Left lung (tissue), 10 donors: Measurements from ENCODE around the gene ZNF189. TPM values are rescaled to one million over a fixed set of nuclear protein-coding genes. Genes with fewer than 3 reads are reported as not detected.
A peak's percentile ranks its signal among the peaks of the same experiment; 100 is the strongest.

Experiments used
- ATAC-seq: fragments of 200-7000 bp; cut with Tn5 transposase; one replicate; pipeline ENCODE4 v1.9.1; 2020; ENCODE audit warnings: moderate library complexity
- DNase-seq, 4 donors: peaks; one replicate each; pipeline ENCODE4 v3.0.0-alpha.2; 2013 to 2020
- H3K27ac ChIP-seq, 2 donors: fragments of 200-600 bp; sonication (generic) in 1 of 2; one replicate each; pipeline versions ENCODE4 v1.5.0 to v1.8.0; 2020 to 2021
- H3K27me3 ChIP-seq, 2 donors: fragments of 200-600 bp; sonication (generic) in 1 of 2; one replicate each; pipeline versions ENCODE4 v1.5.0 to v1.8.0; 2020 to 2021
- H3K36me3 ChIP-seq, 2 donors: fragments of 200-600 bp; sonication (generic) in 1 of 2; one replicate each; pipeline versions ENCODE4 v1.5.0 to v1.8.0; 2020 to 2021
- H3K4me1 ChIP-seq, 2 donors: fragments of 200-600 bp; one replicate each; pipeline ENCODE4 v1.8.0; 2021
- H3K4me3 ChIP-seq, 2 donors: fragments of 200-600 bp; sonication (generic) in 1 of 2; one replicate each; pipeline versions ENCODE4 v1.5.0 to v1.8.0; 2020 to 2021; ENCODE audit warnings: mild to moderate bottlenecking in 1 of 2
- H3K9me3 ChIP-seq, 2 donors: fragments of 200-600 bp; sonication (generic) in 1 of 2; one replicate each; pipeline versions ENCODE4 v1.5.0 to v1.8.0; 2020 to 2021
- intact Hi-C, 2 donors: fragments of 100-400 bp; cut with DNase I; formaldehyde crosslinking; loops; one replicate each; pipeline versions ENCODE4 v1.11.2 to v1.14.2; 2022
- polyA plus RNA-seq, 6 donors: library from polyadenylated mRNA; unstranded; fragments of 120-200 nt; gene quantifications; one replicate each; pipeline ENCODE4 v1.2.1, GENCODE V29; 2013; ENCODE audit not compliant: insufficient read length in 6 of 6
- total RNA-seq, 2 donors: library from RNA; stranded (reverse); fragmentation: NEBNext Ultra II Directional; extraction: Animal tissue kit (Norgen Biotek cat#: 25700); gene quantifications; one replicate each; pipeline ENCODE4 v1.2.1, GENCODE V29; 2021
- TF ChIP-seq, protein P1 (sequence below), 2 donors: fragments of 200-600 bp; sonication (generic) in 1 of 2; IDR thresholded peaks; one replicate each; pipeline versions ENCODE4 v1.5.0 to v1.8.0; 2021; ENCODE audit warnings: antibody characterized with exemption in 2 of 2
- donor health status: DM: no; HTN: yes; CAD: no.
- donor health status: DM: no; HTN: no; CAD: no.

ZNF189 gene
- total and polyA plus RNA-seq, 8 donors, result 15.7 to 45.1 (median 37.9) TPM

DNA sequence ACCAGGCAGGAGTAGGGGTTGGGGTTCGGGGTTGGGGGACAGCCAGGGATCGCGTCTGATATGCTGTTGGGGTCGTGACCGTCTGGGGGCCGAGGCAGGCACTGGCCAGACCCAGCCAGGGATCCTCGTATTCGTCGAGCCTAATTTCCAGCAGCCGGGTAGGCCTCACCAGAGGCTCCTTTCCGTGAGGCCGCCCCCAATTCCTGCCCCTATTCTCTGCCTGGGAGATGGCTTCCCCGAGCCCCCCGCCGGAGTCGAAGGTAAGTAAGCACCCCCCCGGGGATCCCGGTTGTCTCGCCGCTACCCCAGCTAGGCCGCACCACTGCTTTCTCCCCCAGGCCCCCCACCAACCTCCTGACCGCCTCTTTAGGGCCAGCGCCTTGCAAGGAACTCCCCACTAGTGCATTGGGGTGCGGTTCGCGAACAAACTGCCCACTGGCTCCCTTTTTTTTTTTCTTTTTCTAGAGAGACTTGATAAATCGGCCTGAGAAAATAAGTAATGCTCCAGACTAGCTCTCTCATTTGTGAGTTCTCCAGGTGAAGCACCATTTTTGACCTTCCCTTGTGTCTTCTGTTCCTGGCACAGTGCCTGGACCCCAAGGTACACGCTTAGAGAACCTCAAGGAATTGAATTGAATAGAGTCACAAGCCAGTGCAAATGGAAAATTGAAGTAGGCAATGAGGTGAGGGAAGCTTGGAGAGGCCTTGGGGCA lies 435 bp downstream of the ZNF189 start:
- DNase-seq (peak in 2 of 4 donors; percentile 13 to 85), ATAC-seq (peak; percentile 37)
- Histone ChIP-seq H3K36me3 (peaks cover 0 to 41% of the 10 kb centered on the region in 2 donors), H3K27me3 (no peaks in the 10 kb centered on the region), H3K4me3 (peak overlapping the region; percentile 53 to 85), H3K4me1 (peaks cover 21 to 57% of the 10 kb centered on the region in 2 donors), H3K27ac (peak overlapping the region; percentile 81 to 83), H3K9me3 (peaks cover 0 to 10% of the 10 kb centered on the region in 2 donors)
- TF ChIP-seq, protein P1, sequence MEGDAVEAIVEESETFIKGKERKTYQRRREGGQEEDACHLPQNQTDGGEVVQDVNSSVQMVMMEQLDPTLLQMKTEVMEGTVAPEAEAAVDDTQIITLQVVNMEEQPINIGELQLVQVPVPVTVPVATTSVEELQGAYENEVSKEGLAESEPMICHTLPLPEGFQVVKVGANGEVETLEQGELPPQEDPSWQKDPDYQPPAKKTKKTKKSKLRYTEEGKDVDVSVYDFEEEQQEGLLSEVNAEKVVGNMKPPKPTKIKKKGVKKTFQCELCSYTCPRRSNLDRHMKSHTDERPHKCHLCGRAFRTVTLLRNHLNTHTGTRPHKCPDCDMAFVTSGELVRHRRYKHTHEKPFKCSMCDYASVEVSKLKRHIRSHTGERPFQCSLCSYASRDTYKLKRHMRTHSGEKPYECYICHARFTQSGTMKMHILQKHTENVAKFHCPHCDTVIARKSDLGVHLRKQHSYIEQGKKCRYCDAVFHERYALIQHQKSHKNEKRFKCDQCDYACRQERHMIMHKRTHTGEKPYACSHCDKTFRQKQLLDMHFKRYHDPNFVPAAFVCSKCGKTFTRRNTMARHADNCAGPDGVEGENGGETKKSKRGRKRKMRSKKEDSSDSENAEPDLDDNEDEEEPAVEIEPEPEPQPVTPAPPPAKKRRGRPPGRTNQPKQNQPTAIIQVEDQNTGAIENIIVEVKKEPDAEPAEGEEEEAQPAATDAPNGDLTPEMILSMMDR (IDR thresholded peaks at IDR 0.05), result no peak
- intact Hi-C loops, result no loop called here

GRCh38 chr9:101399643-101399970 lies 956 bp downstream of the ZNF189 start:
- TF ChIP-seq, protein P1 (IDR thresholded peaks at IDR 0.05), result no peak
- Histone ChIP-seq H3K27me3 (no peaks in the 10 kb centered on the region), H3K36me3 (peaks cover 0 to 46% of the 10 kb centered on the region in 2 donors), H3K27ac (peak overlapping the region; percentile 81 to 83), H3K9me3 (peaks cover 0 to 15% of the 10 kb centered on the region in 2 donors), H3K4me1 (peaks cover 21 to 57% of the 10 kb centered on the region in 2 donors), H3K4me3 (peak overlapping the region; percentile 53 to 85)
- DNase-seq (no peak), ATAC-seq (no peak)
- intact Hi-C loops, result no loop called here

DNA sequence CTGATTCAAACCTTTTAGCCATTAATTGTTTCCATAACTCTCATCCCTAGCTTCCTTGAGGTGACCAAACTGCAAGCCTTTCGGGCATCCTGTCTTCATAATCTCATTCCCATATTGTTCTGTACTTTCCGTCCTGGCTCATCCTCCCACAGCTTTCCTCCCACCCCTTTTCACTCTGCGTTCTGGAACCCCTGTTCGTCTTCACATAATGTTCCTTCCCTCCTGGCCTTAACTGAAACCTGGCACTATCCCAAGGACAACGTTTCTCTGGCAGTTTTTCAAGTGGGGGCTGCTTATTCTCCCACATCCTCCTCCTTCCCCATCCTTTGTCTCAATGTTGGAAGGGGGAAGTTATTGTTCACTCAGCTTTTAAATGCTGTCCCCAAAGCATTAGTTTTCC lies 1.5 kb downstream of the ZNF189 start:
- peak in 1 of 4 donors; percentile 14 for DNase-seq
- peaks cover 21 to 56% of the 10 kb centered on the region in 2 donors for H3K4me1 ChIP-seq
- H3K36me3 ChIP-seq, result peaks cover 0 to 51% of the 10 kb centered on the region in 2 donors
- intact Hi-C loops, result no loop called here
- H3K27ac ChIP-seq, result peak overlapping the region; percentile 81 to 83
- H3K27me3 ChIP-seq, result no peaks in the 10 kb centered on the region
- H3K4me3 ChIP-seq, result peak overlapping the region in 1 of 2 donors; percentile 85
- TF ChIP-seq, protein P1 (IDR thresholded peaks at IDR 0.05), result no peak
- ATAC-seq, result no peak
- H3K9me3 ChIP-seq, result peaks cover 0 to 20% of the 10 kb centered on the region in 2 donors

DNA sequence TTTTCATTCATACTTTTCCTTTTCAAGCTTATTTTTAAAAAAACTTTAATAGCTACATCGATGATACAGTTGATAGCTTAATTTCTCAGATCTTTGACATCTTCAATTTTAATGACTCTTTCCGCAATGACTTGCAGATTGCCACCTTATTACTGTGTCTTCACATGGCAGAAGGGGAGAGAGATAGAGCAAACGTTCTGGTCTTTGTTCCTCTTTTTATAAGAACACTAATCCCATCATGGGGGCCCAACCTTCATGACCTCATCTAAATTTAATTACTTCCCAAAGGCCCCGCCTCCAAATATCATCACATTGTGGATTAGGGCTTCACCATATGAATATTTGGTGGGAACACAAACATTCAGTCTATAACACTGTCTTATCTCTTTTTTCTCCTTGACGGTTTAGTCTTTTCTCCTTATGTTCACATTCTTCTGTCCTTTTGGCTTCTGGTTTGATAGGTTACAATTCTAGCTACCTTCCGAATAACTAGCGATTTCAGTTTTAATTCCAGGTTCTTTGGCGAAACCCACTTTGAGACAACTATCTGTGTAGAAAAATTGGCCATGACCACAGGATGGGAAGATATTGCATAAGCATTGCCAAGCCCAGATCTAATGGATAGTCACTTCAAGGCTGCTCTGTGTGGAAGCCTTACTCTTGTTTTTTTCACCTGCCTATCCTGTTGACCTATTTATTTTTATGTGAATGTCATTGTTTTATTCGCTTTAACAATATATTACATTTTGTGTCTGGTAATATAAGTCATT lies 5.0 kb downstream of the ZNF189 start:
- TF ChIP-seq, protein P1 (IDR thresholded peaks at IDR 0.05), result no peak
- Histone ChIP-seq H3K27ac (no peak overlapping the region), H3K4me3 (no peak overlapping the region), H3K36me3 (peaks cover 13 to 87% of the 10 kb centered on the region in 2 donors), H3K27me3 (no peaks in the 10 kb centered on the region), H3K4me1 (peaks cover 12 to 28% of the 10 kb centered on the region in 2 donors), H3K9me3 (peaks cover 13 to 56% of the 10 kb centered on the region in 2 donors)
- no peak for ATAC-seq
- no peak for DNase-seq
- intact Hi-C loops, result no loop called here
